ENCODE measurements around the gene ZBTB42.

DNA sequence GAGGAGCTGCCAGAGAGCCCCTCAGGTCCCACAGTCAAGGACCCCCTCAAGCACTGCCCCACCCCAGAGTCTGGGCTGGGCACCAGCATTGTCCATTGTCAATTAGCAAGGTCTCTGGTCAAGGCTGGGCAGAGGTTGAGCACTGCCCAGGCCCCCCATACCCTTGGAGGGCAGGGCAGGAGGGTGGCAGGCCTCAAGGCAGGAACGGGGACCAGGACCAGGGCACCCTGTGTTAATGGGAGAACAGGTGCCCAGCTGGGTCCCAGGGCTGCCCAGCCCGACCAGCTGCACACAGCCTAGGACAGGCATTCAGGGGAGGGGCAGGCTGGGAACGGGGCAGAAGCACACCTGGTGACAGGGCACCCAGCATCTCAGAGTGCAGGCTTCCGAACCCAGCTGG lies 29.5 kb upstream of the ZBTB42 start:
- TF ChIP-seq CEBPZ (IDR thresholded peaks at IDR 0.05; ENCODE audit: low read length) = no peak
- no peak for TF ChIP-seq KAT8 (CRISPR knock-in tag; IDR thresholded peaks at IDR 0.05)
- TF ChIP-seq CTCF (CRISPR knock-in tag; IDR thresholded peaks at IDR 0.05) = no peak
- no peak for TF ChIP-seq PRMT3 (CRISPR knock-in tag; IDR thresholded peaks at IDR 0.05; ENCODE audit: borderline replicate concordance, low read depth)
- no peak for TF ChIP-seq TBX3 (IDR thresholded peaks at IDR 0.05; ENCODE audit: borderline replicate concordance)
- no peak for TF ChIP-seq MXI1 (IDR thresholded peaks at IDR 0.05; ENCODE audit: borderline replicate concordance, low read depth, low read length)
- TF ChIP-seq, protein P1, sequence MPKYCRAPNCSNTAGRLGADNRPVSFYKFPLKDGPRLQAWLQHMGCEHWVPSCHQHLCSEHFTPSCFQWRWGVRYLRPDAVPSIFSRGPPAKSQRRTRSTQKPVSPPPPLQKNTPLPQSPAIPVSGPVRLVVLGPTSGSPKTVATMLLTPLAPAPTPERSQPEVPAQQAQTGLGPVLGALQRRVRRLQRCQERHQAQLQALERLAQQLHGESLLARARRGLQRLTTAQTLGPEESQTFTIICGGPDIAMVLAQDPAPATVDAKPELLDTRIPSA (CRISPR knock-in tag; IDR thresholded peaks at IDR 0.05; ENCODE audit: borderline replicate concordance) = no peak
- TF ChIP-seq JDP2 (CRISPR knock-in tag; IDR thresholded peaks at IDR 0.05; ENCODE audit: borderline replicate concordance) = no peak
- no peak for TF ChIP-seq ZNF33A (CRISPR knock-in tag; IDR thresholded peaks at IDR 0.05; ENCODE audit: borderline replicate concordance)
- TF ChIP-seq, protein P2, sequence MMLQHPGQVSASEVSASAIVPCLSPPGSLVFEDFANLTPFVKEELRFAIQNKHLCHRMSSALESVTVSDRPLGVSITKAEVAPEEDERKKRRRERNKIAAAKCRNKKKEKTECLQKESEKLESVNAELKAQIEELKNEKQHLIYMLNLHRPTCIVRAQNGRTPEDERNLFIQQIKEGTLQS (CRISPR knock-in tag; IDR thresholded peaks at IDR 0.05) = no peak

Measured in HepG2 (cell line).